BE2C (cell line): ENCODE measurements around the gene TBXAS1. TPM values are rescaled to one million over a fixed set of nuclear protein-coding genes. Genes with fewer than 3 reads are reported as not detected.

Experiments
- DNase-seq: peaks from one replicate; pipeline ENCODE4 v3.0.0-alpha.2; 2020
- H3K27me3 ChIP-seq: fragments of 250-450 bp; sonication (Bioruptor Pico); 2 replicates; pipeline ENCODE4 v1.5.1; 2020; ENCODE audit warnings: mild to moderate bottlenecking
- H3K36me3 ChIP-seq: fragments of 250-450 bp; sonication (Bioruptor Pico); 2 replicates; pipeline ENCODE4 v1.5.1; 2020; ENCODE audit warnings: mild to moderate bottlenecking
- H3K4me1 ChIP-seq: fragments of 250-450 bp; sonication (Bioruptor Pico); 2 replicates; pipeline ENCODE4 v1.5.1; 2020
- H3K4me3 ChIP-seq: 2 replicates; pipeline ENCODE4 v1.5.1; 2011; ENCODE audit warnings: low read depth, low read length
- H3K9me3 ChIP-seq: fragments of 250-450 bp; sonication (Bioruptor Pico); 2 replicates; pipeline ENCODE4 v1.5.1; 2020
- polyA plus RNA-seq: library from polyadenylated mRNA; unstranded; fragments of >200 nt; gene quantifications from one replicate; pipeline ENCODE4 v1.2.1, GENCODE V29; 2012; ENCODE audit warnings: low read depth, missing spikeins; ENCODE audit not compliant: insufficient read length, insufficient read depth
- TF ChIP-seq, protein P1 (sequence below): IDR thresholded peaks from 2 replicates; pipeline ENCODE4 v1.5.1; 2012; ENCODE audit warnings: mild to moderate bottlenecking, low read depth, low read length

TBXAS1 gene
- polyA plus RNA-seq: 0.52 TPM

DNA sequence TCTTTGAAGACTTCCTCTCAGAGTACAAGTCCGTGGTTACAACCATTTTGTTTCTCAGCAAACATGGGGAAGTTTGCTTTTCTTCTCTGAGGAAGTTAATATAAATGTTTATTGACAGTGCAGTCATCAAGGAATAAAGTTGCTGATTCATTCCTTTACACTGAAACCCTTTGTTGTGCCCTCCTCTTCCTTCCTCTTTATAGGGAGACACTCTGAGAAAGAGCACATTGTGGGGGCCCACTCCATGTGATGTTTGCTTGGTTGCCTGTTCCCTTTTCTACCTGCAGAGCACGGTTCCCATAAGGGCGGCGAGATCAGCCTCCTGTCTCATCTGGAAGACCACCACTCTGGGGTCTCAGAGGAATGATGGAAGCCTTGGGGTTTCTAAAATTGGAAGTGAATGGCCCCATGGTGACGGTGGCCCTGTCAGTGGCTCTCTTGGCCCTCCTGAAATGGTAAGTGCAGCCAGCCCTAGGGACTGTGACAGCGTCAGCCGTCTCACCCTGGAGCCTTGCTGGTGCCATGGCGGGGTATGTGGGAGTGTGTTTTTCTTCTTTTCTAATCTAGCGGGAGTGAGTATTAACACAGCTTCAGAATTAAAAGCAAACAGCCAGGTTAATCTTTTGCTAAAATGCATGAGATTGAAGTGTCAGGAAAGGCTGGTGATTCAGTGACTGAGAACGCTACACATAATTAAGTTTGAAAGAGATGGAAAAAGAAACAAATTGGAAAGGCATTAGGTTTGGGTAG, at the start of gene TBXAS1:
Gene TBXAS1 (plus strand): TSS at position 240 of the 750 bp plus-strand sequence. CDS start 127 bp downstream, at position 367.
- no peak for DNase-seq

DNA sequence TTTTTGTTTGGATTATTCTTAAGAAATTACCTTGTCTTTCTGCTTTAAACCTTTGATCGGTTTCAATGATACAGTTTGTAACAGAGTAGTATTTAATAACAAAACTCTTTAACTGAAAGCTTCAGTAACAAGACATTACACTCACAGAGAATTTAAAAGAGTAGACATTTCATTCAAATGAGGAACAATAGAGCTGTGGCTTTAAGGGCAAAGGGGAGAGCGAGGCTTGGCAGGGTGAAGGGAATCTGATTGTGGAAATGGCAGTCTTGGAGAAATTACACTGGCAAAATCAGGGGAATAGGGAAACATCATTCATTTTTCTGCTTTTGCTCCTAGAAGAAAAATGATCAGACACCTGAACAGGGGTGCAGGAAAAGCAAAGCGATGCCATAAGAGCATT, 46.1 kb upstream of the TBXAS1 start:
- TF ChIP-seq, protein P1, sequence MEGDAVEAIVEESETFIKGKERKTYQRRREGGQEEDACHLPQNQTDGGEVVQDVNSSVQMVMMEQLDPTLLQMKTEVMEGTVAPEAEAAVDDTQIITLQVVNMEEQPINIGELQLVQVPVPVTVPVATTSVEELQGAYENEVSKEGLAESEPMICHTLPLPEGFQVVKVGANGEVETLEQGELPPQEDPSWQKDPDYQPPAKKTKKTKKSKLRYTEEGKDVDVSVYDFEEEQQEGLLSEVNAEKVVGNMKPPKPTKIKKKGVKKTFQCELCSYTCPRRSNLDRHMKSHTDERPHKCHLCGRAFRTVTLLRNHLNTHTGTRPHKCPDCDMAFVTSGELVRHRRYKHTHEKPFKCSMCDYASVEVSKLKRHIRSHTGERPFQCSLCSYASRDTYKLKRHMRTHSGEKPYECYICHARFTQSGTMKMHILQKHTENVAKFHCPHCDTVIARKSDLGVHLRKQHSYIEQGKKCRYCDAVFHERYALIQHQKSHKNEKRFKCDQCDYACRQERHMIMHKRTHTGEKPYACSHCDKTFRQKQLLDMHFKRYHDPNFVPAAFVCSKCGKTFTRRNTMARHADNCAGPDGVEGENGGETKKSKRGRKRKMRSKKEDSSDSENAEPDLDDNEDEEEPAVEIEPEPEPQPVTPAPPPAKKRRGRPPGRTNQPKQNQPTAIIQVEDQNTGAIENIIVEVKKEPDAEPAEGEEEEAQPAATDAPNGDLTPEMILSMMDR: no peak
- H3K36me3 ChIP-seq: no peaks in the 10 kb centered on the region
- H3K9me3 ChIP-seq: no peaks in the 10 kb centered on the region
- DNase-seq: no peak
- no peaks in the 10 kb centered on the region for H3K27me3 ChIP-seq
- H3K4me3 ChIP-seq: no peak overlapping the region
- H3K4me1 ChIP-seq: no peaks in the 10 kb centered on the region

More for the DNA sequence above, at the start of gene TBXAS1:
- Histone ChIP-seq H3K27me3 (peaks cover 16% of the 10 kb centered on the region), H3K4me1 (no peaks in the 10 kb centered on the region), H3K4me3 (no peak within 1 kb of the TSS), H3K36me3 (no peaks in the 10 kb centered on the region), H3K9me3 (no peaks in the 10 kb centered on the region)
- TF ChIP-seq, protein P1: no peak

DNA sequence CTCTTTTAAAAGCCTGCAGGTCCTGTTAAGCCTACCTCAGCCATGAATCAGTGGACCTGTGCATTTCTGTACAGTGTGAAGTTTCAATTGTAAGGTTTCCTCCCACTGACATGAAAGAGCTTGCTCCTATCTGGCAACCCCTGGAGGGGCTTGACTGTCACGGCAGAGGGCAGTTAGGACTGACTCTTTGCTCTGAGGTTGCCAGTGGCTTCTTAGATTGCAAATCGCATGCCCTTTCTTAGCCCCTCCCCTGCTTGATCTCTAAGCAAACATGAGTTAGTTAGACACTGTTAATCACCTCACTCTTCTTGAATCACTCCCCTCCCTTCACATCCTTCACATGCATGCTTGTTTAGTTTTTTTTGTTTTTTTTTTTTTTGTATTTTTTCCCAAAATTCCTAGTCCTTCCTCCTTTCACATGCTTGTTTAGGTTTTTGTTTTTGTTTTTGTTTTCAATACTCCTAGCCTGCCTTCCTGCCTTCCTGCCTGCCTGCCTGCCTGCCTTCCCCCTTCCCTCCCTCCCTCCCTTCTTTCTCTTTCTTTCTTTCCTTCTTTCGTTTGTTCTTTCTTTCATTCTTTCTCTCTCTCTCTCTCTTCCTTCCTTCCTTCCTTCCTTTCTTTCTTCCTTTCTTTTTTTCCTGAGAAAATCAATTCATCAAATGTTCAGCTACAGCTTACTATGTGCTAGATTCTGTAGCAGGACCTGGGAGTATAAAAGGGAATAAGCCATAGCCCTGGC, 45.2 kb upstream of the TBXAS1 start:
- no peaks in the 10 kb centered on the region for H3K4me1 ChIP-seq
- no peak for DNase-seq
- H3K9me3 ChIP-seq: no peaks in the 10 kb centered on the region
- no peak overlapping the region for H3K4me3 ChIP-seq
- no peaks in the 10 kb centered on the region for H3K36me3 ChIP-seq
- TF ChIP-seq, protein P1: no peak
- no peaks in the 10 kb centered on the region for H3K27me3 ChIP-seq

DNA sequence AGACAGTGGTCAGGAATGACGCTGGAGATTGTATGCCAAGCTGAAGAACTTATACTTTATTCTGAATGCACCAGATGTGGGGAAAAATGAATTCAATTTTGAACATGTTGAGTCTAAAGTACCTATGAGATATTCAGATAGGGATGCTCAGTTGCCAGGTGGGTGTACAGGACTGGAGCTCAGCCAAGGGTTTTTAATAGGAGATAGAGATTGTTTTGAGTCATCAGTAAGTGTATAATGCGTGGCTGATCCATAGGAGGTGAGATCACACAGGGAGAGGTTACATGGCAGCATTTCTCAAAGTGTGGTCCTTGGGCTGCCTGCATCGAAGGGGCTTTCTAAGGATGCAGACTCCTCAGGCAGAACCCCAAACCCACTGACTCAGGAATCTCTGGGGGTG, 44.4 kb upstream of the TBXAS1 start:
- Histone ChIP-seq H3K36me3 (no peaks in the 10 kb centered on the region), H3K4me3 (no peak overlapping the region), H3K9me3 (no peaks in the 10 kb centered on the region), H3K4me1 (no peaks in the 10 kb centered on the region), H3K27me3 (no peaks in the 10 kb centered on the region)
- TF ChIP-seq, protein P1: no peak
- DNase-seq: no peak

DNA sequence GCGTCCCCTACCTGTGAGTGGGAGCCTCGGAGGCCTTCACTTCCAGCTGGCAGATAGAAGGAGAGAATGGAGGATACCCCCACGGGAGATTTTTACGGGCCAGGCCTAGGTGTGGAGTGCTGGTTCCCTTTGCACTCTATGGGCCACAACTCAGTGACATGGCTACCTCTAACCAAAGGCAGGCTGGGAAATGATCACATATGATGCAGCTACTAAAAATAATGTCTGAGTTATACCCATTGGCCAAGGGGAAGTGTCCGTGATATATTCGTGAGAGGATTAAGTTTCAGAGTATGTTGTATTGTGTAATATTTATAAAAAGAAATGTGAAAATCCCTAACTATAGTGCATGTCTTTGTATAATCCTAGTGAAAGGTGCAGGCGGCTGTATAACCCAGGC, 37.7 kb upstream of the TBXAS1 start:
- Histone ChIP-seq H3K4me3 (no peak overlapping the region), H3K36me3 (no peaks in the 10 kb centered on the region), H3K4me1 (no peaks in the 10 kb centered on the region), H3K9me3 (no peaks in the 10 kb centered on the region), H3K27me3 (no peaks in the 10 kb centered on the region)
- no peak for DNase-seq
- TF ChIP-seq, protein P1: no peak

DNA sequence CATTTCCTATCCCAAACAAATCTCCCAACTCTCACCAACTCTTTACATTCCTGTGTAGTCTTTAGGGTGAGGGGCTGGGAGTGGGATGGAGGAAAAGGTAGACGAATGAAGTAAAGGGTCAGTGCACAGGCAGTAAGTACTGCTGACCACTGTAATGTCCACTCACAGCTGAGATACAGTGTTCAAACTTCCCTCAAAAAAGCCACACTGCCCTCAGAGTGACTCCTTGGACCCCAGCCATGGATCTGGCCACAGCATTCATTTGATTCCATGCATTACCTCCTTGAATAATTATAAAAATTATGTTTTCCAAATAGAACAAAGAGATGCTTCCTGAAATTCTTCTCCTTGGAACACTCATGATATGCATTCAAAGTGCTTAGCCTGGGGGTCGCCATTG, 31.5 kb upstream of the TBXAS1 start:
- TF ChIP-seq, protein P1: no peak
- Histone ChIP-seq H3K4me3 (no peak overlapping the region), H3K27me3 (no peaks in the 10 kb centered on the region), H3K36me3 (no peaks in the 10 kb centered on the region), H3K4me1 (no peaks in the 10 kb centered on the region), H3K9me3 (no peaks in the 10 kb centered on the region)
- no peak for DNase-seq
